Bone marrow (tissue), 2 donors: ENCODE results near the gene KRTAP10-1.
A peak's percentile ranks its signal among the peaks of the same experiment; 100 is the strongest.
"Not testable (repeated sequence)": the region's sequence is repeated elsewhere in the genome, so short reads cannot be mapped to it uniquely, and the experiment has no call there.

Experiments
- DNase-seq, 2 donors: peaks; one replicate each; lab custom pipeline; 2025; lab: John Stamatoyannopoulos, UW

Gene KRTAP10-1

GRCh38 chr21:44514746-44515358 is 25.1 kb downstream of the KRTAP10-1 start:
- no peak for DNase-seq

- no peak for DNase-seq
Observed at GRCh38 chr21:44514218-44514520, 25.8 kb downstream of the KRTAP10-1 start.

- no peak for DNase-seq
Observed at GRCh38 chr21:44513389-44514217, 26.4 kb downstream of the KRTAP10-1 start.

- DNase-seq, result no peak
Observed at GRCh38 chr21:44512496-44513388, 27.3 kb downstream of the KRTAP10-1 start.

- no peak for DNase-seq
Observed at GRCh38 chr21:44511938-44512275, 28.1 kb downstream of the KRTAP10-1 start.

- no peak for DNase-seq
Observed at GRCh38 chr21:44511219-44511937, 28.6 kb downstream of the KRTAP10-1 start.

GRCh38 chr21:44510508-44511218 is 29.3 kb downstream of the KRTAP10-1 start:
- DNase-seq, result peak; percentile 6 to 54

GRCh38 chr21:44510109-44510507 is 29.9 kb downstream of the KRTAP10-1 start:
- DNase-seq, result no peak

- DNase-seq, result peak in 1 of 2 donors; percentile 36
Observed at GRCh38 chr21:44509539-44509938, 30.5 kb downstream of the KRTAP10-1 start.

- DNase-seq, result no peak
Observed at GRCh38 chr21:44508711-44509445, 31.1 kb downstream of the KRTAP10-1 start.

GRCh38 chr21:44508426-44508710 is 31.6 kb downstream of the KRTAP10-1 start:
- no peak for DNase-seq

GRCh38 chr21:44507673-44508425 is 32.1 kb downstream of the KRTAP10-1 start:
- DNase-seq, result no peak

- DNase-seq, result no peak
Observed at GRCh38 chr21:44506279-44507255, 33.4 kb downstream of the KRTAP10-1 start.

GRCh38 chr21:44505673-44506278 is 34.2 kb downstream of the KRTAP10-1 start:
- DNase-seq, result no peak

- DNase-seq, result no peak
Observed at GRCh38 chr21:44503901-44504399, 36.0 kb downstream of the KRTAP10-1 start.

GRCh38 chr21:44503006-44503889 is 36.7 kb downstream of the KRTAP10-1 start:
- DNase-seq, result not testable (repeated sequence)
